Measurements from ENCODE around the gene AHNAK.
"Not testable (repeated sequence)": the region's sequence is repeated elsewhere in the genome, so short reads cannot be mapped to it uniquely, and the experiment has no call there.

Gene AHNAK

GRCh38 chr11:62501432-62501891 is 45.1 kb downstream of the AHNAK start:
- TF ChIP-seq MYC (IDR thresholded peaks at IDR 0.05; ENCODE audit: low read depth, low read length) (no peak), CTCF (IDR thresholded peaks at IDR 0.05; ENCODE audit: low read depth, low read length) (no peak), MAX (IDR thresholded peaks at IDR 0.05; ENCODE audit: low read depth, low read length) (no peak), POLR2A (IDR thresholded peaks at IDR 0.05; ENCODE audit: extremely low read depth, insufficient read length) (no peak)
- no peak for DNase-seq (ENCODE audit: low read depth)
- H3K4me3 ChIP-seq (ENCODE audit: low read depth, low read length): no peak overlapping the region

GRCh38 chr11:62500650-62501030 is 46.0 kb downstream of the AHNAK start:
- TF ChIP-seq MYC (IDR thresholded peaks at IDR 0.05; ENCODE audit: low read depth, low read length) (no peak), CTCF (IDR thresholded peaks at IDR 0.05; ENCODE audit: low read depth, low read length) (no peak), MAX (IDR thresholded peaks at IDR 0.05; ENCODE audit: low read depth, low read length) (no peak), POLR2A (IDR thresholded peaks at IDR 0.05; ENCODE audit: extremely low read depth, insufficient read length) (no peak)
- no peak overlapping the region for H3K4me3 ChIP-seq (ENCODE audit: low read depth, low read length)
- no peak for DNase-seq (ENCODE audit: low read depth)

GRCh38 chr11:62499944-62500649 is 46.5 kb downstream of the AHNAK start:
- peak; percentile 21 for DNase-seq (ENCODE audit: low read depth)
- no peak overlapping the region for H3K4me3 ChIP-seq (ENCODE audit: low read depth, low read length)
- TF ChIP-seq MYC (IDR thresholded peaks at IDR 0.05; ENCODE audit: low read depth, low read length): no peak
- no peak for TF ChIP-seq MAX (IDR thresholded peaks at IDR 0.05; ENCODE audit: low read depth, low read length)
- no peak for TF ChIP-seq CTCF (IDR thresholded peaks at IDR 0.05; ENCODE audit: low read depth, low read length)
- TF ChIP-seq POLR2A (IDR thresholded peaks at IDR 0.05; ENCODE audit: extremely low read depth, insufficient read length): no peak

- not testable (repeated sequence) for H3K4me3 ChIP-seq (ENCODE audit: low read depth, low read length)
- DNase-seq (ENCODE audit: low read depth): peak; percentile 29
These were observed 47.2 kb downstream of the AHNAK start for GRCh38 chr11:62499311-62499943.

GRCh38 chr11:62498492-62499286 is 47.9 kb downstream of the AHNAK start:
- TF ChIP-seq POLR2A (IDR thresholded peaks at IDR 0.05; ENCODE audit: extremely low read depth, insufficient read length): no peak
- no peak for TF ChIP-seq MAX (IDR thresholded peaks at IDR 0.05; ENCODE audit: low read depth, low read length)
- TF ChIP-seq MYC (IDR thresholded peaks at IDR 0.05; ENCODE audit: low read depth, low read length): no peak
- TF ChIP-seq CTCF (IDR thresholded peaks at IDR 0.05; ENCODE audit: low read depth, low read length): no peak
- DNase-seq (ENCODE audit: low read depth): no peak
- H3K4me3 ChIP-seq (ENCODE audit: low read depth, low read length): no peak overlapping the region

GRCh38 chr11:62498031-62498430 is 48.6 kb downstream of the AHNAK start:
- H3K4me3 ChIP-seq (ENCODE audit: low read depth, low read length): no peak overlapping the region
- peak; percentile 26 for DNase-seq (ENCODE audit: low read depth)
- TF ChIP-seq CTCF (IDR thresholded peaks at IDR 0.05; ENCODE audit: low read depth, low read length): no peak
- no peak for TF ChIP-seq MAX (IDR thresholded peaks at IDR 0.05; ENCODE audit: low read depth, low read length)
- no peak for TF ChIP-seq POLR2A (IDR thresholded peaks at IDR 0.05; ENCODE audit: extremely low read depth, insufficient read length)
- no peak for TF ChIP-seq MYC (IDR thresholded peaks at IDR 0.05; ENCODE audit: low read depth, low read length)
